HUES6 (cell line): ENCODE data around the gene BCL2L11.

Experiments
- H3K27ac ChIP-seq: 2 replicates; pipeline ENCODE4 v1.7.0; 2013; ENCODE audit warnings: low read depth, mild to moderate bottlenecking, low read length, inconsistent platforms
- H3K27me3 ChIP-seq: 2 replicates; pipeline ENCODE4 v1.6.1; 2013; ENCODE audit warnings: low read length; ENCODE audit not compliant: control insufficient read depth, insufficient read depth
- H3K36me3 ChIP-seq: 2 replicates; pipeline ENCODE4 v1.6.1; 2013; ENCODE audit warnings: low read length; ENCODE audit not compliant: control insufficient read depth, insufficient read depth
- H3K4me1 ChIP-seq: 2 replicates; pipeline ENCODE4 v1.6.1; 2013; ENCODE audit warnings: low read length; ENCODE audit not compliant: control insufficient read depth, insufficient read depth
- H3K4me3 ChIP-seq: 2 replicates; pipeline ENCODE4 v1.5.1; 2013; ENCODE audit warnings: low read depth, low read length
- H3K9ac ChIP-seq: one replicate; pipeline ENCODE4 v1.6.1; 2013; ENCODE audit warnings: mild to moderate bottlenecking, low read length
- H3K9me3 ChIP-seq: 2 replicates; pipeline ENCODE4 v1.6.1; 2013; ENCODE audit warnings: low read depth, low read length; ENCODE audit not compliant: control insufficient read depth, insufficient read depth

The BCL2L11 gene

DNA sequence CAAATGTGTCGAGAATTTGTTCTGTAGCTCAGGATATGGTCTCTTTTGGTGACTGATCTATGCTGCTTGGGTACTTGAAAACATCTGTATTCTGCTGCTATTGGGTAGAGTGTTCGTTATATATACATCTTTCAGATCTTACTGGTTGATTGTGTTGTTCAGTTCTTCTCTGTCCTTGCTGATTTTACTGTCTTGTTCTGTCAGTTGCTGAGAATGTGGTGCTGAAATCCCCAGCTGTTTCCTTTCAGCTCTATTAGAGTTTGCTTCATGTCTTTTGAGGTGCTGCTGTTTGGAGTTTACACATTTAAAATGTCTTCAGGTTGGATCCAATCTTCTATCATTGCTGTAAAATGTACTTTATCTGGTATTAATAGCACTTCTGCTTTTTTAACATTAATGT is 12.9 kb downstream of the BCL2L11 start:
- Histone ChIP-seq H3K36me3 (peaks cover 33% of the 10 kb centered on the region), H3K27ac (no peak overlapping the region), H3K4me1 (peaks cover 5% of the 10 kb centered on the region; the same call in 1 of the 2 replicates)

DNA sequence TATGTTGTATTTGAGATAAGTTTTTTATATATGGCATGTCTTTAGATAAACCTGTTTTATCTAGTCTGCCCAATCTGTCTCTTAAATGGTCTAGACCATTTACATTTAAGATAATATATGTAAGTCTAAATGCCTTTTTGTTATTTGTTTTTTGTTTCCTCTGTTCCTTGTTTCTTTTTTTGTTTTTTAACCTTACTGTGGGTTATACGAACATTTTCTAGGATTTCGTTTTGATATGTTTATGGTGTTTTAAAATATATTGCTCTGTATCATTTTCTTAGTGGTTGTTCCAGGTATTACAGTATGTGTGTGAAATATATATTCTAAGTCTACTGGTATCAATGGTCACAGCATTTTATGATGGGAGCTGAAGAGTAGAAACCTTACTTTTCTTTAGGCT is 13.3 kb downstream of the BCL2L11 start:
- H3K27ac ChIP-seq, result no peak overlapping the region
- H3K36me3 ChIP-seq, result peaks cover 30% of the 10 kb centered on the region
- H3K9ac ChIP-seq, result no peak overlapping the region

More for the DNA sequence above, 12.9 kb downstream of the BCL2L11 start:
- Histone ChIP-seq H3K9ac (no peak overlapping the region), H3K4me3 (no peak overlapping the region), H3K9me3 (no peaks in the 10 kb centered on the region), H3K27me3 (no peaks in the 10 kb centered on the region)

DNA sequence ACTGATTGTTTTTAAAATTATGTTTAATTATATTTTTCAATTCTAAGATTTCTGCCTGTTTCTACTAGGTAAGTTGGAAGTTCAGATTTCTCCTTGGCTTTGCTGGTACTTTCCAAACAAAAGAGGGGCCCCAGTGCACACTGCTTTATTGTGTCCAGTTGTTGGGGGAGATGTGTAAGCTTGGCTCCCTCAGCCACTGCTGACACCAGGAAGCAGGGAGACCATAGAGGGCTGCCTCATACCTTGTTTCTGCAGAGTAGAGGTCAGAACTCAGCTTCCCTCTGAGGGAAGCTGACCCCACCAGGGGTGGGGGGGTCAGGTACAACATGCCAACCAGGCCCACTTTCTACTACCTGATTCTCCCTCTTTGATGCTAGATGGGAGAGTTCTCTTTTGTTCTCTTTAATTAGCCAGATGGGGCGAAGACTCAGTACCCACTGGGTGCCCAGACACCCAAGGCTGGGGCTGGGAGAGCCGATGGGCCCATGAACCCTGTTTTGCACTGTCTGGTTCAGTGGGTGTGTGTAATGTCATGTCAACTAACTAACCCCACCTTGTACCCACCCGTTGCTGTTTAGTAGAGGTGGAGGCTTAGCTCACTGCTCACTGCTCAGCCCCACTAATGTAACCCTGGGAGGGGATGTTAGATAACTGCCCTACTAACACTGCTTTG is 14.7 kb downstream of the BCL2L11 start:
- no peak overlapping the region for H3K9ac ChIP-seq
- H3K4me3 ChIP-seq, result no peak overlapping the region
- H3K36me3 ChIP-seq, result peaks cover 32% of the 10 kb centered on the region
- no peaks in the 10 kb centered on the region for H3K9me3 ChIP-seq
- no peak overlapping the region for H3K27ac ChIP-seq
- H3K4me1 ChIP-seq, result peaks cover 5% of the 10 kb centered on the region; the same call in 1 of the 2 replicates
- H3K27me3 ChIP-seq, result no peaks in the 10 kb centered on the region

More for the DNA sequence above, 13.3 kb downstream of the BCL2L11 start:
- Histone ChIP-seq H3K4me1 (peaks cover 5% of the 10 kb centered on the region; the same call in 1 of the 2 replicates), H3K27me3 (no peaks in the 10 kb centered on the region), H3K9me3 (no peaks in the 10 kb centered on the region), H3K4me3 (no peak overlapping the region)

DNA sequence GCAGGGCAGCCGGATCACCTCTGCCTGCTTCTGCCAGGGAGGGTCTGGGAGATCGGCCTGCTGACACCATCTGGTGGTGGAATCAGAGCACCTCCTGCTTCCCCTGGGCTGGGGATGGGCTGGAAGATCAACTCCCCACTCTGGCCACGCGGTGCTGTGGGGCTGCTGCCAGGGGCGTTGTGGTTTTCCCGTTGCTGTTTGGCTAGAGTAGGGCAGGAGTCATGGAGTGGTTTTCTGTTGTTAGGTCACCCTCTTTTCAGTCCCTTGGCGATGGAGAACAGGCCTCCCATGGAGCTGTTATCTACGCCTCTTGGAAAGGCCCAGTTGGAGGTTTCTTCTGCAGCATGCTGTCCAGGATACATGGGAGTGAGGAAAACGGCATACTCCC is 15.2 kb downstream of the BCL2L11 start:
- Histone ChIP-seq H3K9me3 (no peaks in the 10 kb centered on the region), H3K27me3 (no peaks in the 10 kb centered on the region), H3K36me3 (peaks cover 33% of the 10 kb centered on the region; the same call in 1 of the 2 replicates), H3K9ac (no peak overlapping the region), H3K4me3 (no peak overlapping the region), H3K27ac (no peak overlapping the region), H3K4me1 (peaks cover 5% of the 10 kb centered on the region; the same call in 1 of the 2 replicates)

DNA sequence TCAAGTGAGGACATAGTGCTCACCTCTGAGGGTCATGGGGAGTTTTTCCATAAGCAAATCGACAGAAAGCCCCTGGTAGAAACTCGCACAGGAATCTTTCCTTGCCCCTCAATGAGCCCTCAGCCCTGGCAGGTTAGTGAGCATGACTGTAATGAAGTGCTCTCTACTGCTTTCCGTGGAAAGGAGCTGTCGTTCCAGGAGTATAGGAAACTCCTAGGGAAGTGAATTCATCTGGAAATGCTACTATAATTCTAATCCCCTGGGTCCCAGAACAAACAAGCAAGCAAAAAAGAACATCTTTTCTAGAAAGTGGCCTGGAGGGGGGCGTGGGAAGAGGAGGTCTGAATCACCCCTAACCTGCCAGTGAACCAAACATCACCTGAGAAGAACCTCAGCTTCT is 18.1 kb downstream of the BCL2L11 start:
- H3K36me3 ChIP-seq, result peaks cover 30% of the 10 kb centered on the region; the same call in 1 of the 2 replicates
- H3K9ac ChIP-seq, result no peak overlapping the region
- H3K4me3 ChIP-seq, result no peak overlapping the region
- peaks cover 5% of the 10 kb centered on the region; the same call in 1 of the 2 replicates for H3K4me1 ChIP-seq
- no peak overlapping the region for H3K27ac ChIP-seq
- H3K9me3 ChIP-seq, result no peaks in the 10 kb centered on the region
- H3K27me3 ChIP-seq, result no peaks in the 10 kb centered on the region

DNA sequence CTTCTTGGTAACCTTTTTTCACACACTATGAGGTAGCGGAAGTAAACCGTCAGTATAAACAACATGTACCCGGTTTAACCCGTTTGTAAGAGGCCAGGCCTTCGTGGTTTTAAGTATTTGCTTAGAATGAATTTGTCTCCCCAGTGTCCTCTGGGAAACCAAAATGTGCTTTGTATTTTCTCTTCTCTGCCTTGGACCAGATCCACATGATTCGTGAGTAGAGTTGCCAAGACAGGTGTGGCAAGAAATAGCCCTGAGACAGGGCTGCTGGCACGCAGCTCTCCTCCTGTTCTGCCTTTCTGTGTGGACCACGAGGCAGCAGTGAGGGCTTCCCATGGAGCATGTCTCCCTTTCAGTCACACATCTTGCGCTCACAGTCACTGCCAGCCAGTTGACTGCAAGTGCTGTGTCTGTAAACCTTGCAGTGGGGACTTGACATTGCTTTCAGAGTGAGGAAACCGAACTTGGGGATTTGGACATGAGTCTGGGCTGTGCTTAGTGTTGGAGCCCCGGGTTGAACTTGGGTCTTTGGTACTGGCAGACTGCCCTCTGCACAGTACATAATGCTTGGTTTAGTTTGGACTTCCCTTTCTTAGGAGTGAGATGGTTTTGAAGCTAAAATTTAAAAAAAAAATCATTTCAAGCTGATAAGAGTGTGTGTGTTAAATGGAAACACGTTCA is 19.1 kb downstream of the BCL2L11 start:
- H3K4me1 ChIP-seq, result peaks cover 5% of the 10 kb centered on the region; the same call in 1 of the 2 replicates
- H3K27me3 ChIP-seq, result no peaks in the 10 kb centered on the region
- H3K4me3 ChIP-seq, result no peak overlapping the region
- H3K9me3 ChIP-seq, result no peaks in the 10 kb centered on the region
- no peak overlapping the region for H3K27ac ChIP-seq
- H3K9ac ChIP-seq, result no peak overlapping the region
- peaks cover 35% of the 10 kb centered on the region; the same call in 1 of the 2 replicates for H3K36me3 ChIP-seq

DNA sequence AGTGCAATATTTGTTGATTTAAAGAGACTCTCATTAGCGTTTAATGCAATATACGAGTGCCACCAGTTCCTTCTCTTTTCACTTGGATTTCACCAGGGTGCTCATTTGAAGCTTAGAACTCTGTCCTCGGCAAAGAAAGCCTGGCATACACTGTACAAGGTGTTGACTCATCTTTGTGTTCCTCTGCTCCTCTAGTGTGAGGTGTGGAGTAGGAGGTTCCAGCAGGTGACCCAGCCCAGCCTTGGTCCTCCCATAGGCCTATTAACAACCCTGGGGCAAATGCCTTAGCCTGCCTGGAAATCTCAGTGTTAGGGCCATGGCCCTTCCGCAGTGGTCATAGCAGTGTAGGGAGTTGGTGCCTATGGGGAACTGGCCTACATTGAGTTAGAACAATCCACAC is 20.1 kb downstream of the BCL2L11 start:
- H3K4me1 ChIP-seq, result peaks cover 2% of the 10 kb centered on the region; the same call in 1 of the 2 replicates
- no peak overlapping the region for H3K4me3 ChIP-seq
- H3K9ac ChIP-seq, result no peak overlapping the region
- no peaks in the 10 kb centered on the region for H3K27me3 ChIP-seq
- H3K9me3 ChIP-seq, result no peaks in the 10 kb centered on the region
- H3K27ac ChIP-seq, result no peak overlapping the region
- peaks cover 39% of the 10 kb centered on the region; the same call in 1 of the 2 replicates for H3K36me3 ChIP-seq

DNA sequence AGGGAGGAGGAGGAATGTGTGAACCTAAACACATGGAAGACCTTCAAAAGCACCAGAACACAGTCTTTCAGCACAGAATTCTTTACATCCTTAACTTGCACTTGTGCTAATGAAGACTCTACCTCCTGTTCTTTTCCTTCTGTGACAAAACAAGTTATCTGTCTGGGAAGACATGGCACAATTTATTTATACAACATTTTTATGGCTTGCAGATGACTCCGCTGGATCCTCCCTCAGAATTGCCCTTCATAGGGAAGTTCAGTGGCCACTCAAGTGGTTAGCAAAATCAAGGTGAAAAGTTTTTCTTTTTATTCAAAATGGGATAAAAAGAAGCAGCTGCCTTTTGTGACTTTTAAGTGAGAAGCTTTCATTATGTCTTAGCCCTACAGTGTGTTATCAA is 21.4 kb downstream of the BCL2L11 start:
- Histone ChIP-seq H3K27ac (no peak overlapping the region), H3K4me1 (peaks cover 2% of the 10 kb centered on the region; the same call in 1 of the 2 replicates), H3K9me3 (no peaks in the 10 kb centered on the region), H3K9ac (no peak overlapping the region), H3K4me3 (no peak overlapping the region), H3K27me3 (no peaks in the 10 kb centered on the region), H3K36me3 (peaks cover 34% of the 10 kb centered on the region; the same call in 1 of the 2 replicates)

DNA sequence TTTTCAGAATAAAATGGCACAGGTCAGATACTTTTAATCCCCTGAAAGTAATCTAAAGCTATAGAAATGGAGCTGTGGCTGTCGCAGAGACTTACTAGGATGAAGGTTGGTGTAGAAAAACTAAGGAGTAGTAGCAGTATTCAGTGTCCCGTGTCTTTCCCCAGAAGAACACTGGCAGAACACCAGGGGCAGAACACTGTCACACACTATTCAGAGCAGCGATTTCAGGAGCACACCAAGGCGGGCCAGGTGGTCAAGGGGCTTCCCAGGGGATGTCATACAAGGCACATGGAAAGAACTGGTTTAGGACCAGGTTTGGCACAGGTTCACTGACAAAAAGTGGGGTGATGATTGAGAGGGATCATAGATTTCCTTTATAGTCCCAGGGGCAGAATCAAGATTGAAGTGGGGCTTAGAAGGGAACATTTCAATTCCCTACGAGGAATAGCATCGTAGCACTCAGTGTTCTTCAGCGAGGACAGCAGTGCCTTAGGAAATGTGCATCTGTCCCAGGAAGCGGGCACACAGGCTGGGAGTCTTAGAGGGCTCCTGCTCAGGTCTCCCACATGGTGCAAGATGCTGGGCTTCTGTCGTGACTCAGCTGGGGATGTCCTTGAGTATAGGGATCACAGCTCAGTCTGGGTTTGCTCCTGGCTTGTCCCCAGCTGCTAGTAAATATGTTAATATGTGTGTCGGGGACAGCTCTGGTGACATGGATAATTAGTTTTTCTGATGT is 22.6 kb downstream of the BCL2L11 start:
- H3K9ac ChIP-seq, result no peak overlapping the region
- H3K36me3 ChIP-seq, result peaks cover 32% of the 10 kb centered on the region; the same call in 1 of the 2 replicates
- H3K4me1 ChIP-seq, result peaks cover 2% of the 10 kb centered on the region; the same call in 1 of the 2 replicates
- no peak overlapping the region for H3K4me3 ChIP-seq
- no peak overlapping the region for H3K27ac ChIP-seq
- no peaks in the 10 kb centered on the region for H3K27me3 ChIP-seq
- no peaks in the 10 kb centered on the region for H3K9me3 ChIP-seq

DNA sequence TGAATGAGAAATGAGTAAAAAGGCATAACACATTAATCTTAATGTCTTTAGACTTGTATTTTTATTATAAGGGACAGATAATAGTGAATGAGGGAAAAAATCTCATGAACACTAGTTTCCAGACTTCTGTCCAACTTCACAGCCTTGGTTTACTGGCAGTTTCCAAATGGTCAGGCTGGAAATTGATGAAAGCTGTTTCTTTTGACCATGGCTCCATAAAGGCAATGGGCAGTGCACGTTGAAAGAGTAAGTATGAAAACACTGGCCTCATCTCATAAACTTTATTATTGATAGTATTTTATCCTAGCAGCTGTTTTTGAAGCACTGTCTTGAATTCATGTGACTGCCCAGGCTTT is 23.1 kb downstream of the BCL2L11 start:
- peaks cover 32% of the 10 kb centered on the region; the same call in 1 of the 2 replicates for H3K36me3 ChIP-seq
- H3K27ac ChIP-seq, result no peak overlapping the region
- H3K4me3 ChIP-seq, result no peak overlapping the region
- no peaks in the 10 kb centered on the region for H3K9me3 ChIP-seq
- H3K4me1 ChIP-seq, result peaks cover 2% of the 10 kb centered on the region; the same call in 1 of the 2 replicates
- H3K27me3 ChIP-seq, result no peaks in the 10 kb centered on the region
- H3K9ac ChIP-seq, result no peak overlapping the region
